GM18511 (cell line): Measurements from ENCODE around the gene DEFB132.
A peak's percentile ranks its signal among the peaks of the same experiment; 100 is the strongest.

Experiments
- ATAC-seq: cut with Tn5 transposase; IDR thresholded peaks from one replicate; pipeline ENCODE4 v1.9.1; 2021; ENCODE audit warnings: mild to moderate bottlenecking, moderate library complexity; ENCODE audit not compliant: unreplicated experiment

The DEFB132 gene

GRCh38 chr20:259981-260380 is 2.5 kb downstream of the DEFB132 start:
- no peak for ATAC-seq

GRCh38 chr20:263701-264100 is 6.2 kb downstream of the DEFB132 start:
- ATAC-seq, result no peak

- ATAC-seq, result peak; percentile 88
These were observed 9.4 kb downstream of the DEFB132 start for GRCh38 chr20:266596-267562.

GRCh38 chr20:270517-270916 is 13.0 kb downstream of the DEFB132 start:
- no peak for ATAC-seq

GRCh38 chr20:271069-271468 is 13.5 kb downstream of the DEFB132 start:
- no peak for ATAC-seq

- no peak for ATAC-seq
These were observed 14.0 kb downstream of the DEFB132 start for GRCh38 chr20:271528-271927.

- no peak for ATAC-seq
These were observed 15.2 kb downstream of the DEFB132 start for GRCh38 chr20:272718-273117.

- no peak for ATAC-seq
These were observed 16.4 kb downstream of the DEFB132 start for GRCh38 chr20:273884-274283.

- ATAC-seq, result no peak
These were observed 18.3 kb downstream of the DEFB132 start for GRCh38 chr20:275791-276190.

GRCh38 chr20:276620-277495 is 19.3 kb downstream of the DEFB132 start:
- no peak for ATAC-seq

GRCh38 chr20:277496-277781 is 19.9 kb downstream of the DEFB132 start:
- no peak for ATAC-seq

GRCh38 chr20:278181-278580 is 20.7 kb downstream of the DEFB132 start:
- no peak for ATAC-seq

GRCh38 chr20:278607-279571 is 21.4 kb downstream of the DEFB132 start:
- no peak for ATAC-seq

- ATAC-seq, result no peak
These were observed 26.6 kb downstream of the DEFB132 start for GRCh38 chr20:284172-284571.

GRCh38 chr20:286508-286907 is 29.0 kb downstream of the DEFB132 start:
- ATAC-seq, result no peak

GRCh38 chr20:288956-289692 is 31.6 kb downstream of the DEFB132 start:
- no peak for ATAC-seq

- ATAC-seq, result no peak
These were observed 32.2 kb downstream of the DEFB132 start for GRCh38 chr20:289693-290083.

- peak; percentile 92 for ATAC-seq
These were observed 32.7 kb downstream of the DEFB132 start, which contains the start of gene C20orf96 for GRCh38 chr20:290084-290831. C20orf96 (minus strand) TSS chr20:290750; CDS start chr20:290610, 140 bp downstream.

GRCh38 chr20:294602-295001 is 37.1 kb downstream of the DEFB132 start:
- no peak for ATAC-seq
